B cell (primary cell): ENCODE data around the gene CPA5. TPM values are rescaled to one million over a fixed set of nuclear protein-coding genes. Genes with fewer than 3 reads are reported as not detected.

Experiments
- ATAC-seq: fragments of 200-7000 bp; cut with Tn5 transposase; one replicate; pipeline ENCODE4 v1.10.0; 2021; ENCODE audit warnings: low read depth, mild to moderate bottlenecking, moderate number of reproducible peaks, moderate library complexity
- CTCF ChIA-PET: fragments of 350-600 bp; sonication (Branson Sonifier 250); formaldehyde crosslinking; loops from one replicate; lab custom pipeline; 2021; ENCODE audit warnings: antibody characterized with exemption, inconsistent platforms; lab: Charles Lee
- POLR2A ChIA-PET: fragments of 350-600 bp; sonication (Branson Sonifier 250); formaldehyde crosslinking; loops from one replicate; lab custom pipeline; 2021; ENCODE audit warnings: antibody characterized with exemption; lab: Charles Lee
- DNase-seq: peaks from one replicate; pipeline ENCODE4 v3.0.0; 2013
- H2AFZ ChIP-seq: 2 replicates; pipeline ENCODE4 v1.6.1; 2012; ENCODE audit warnings: mild to moderate bottlenecking, low read depth, low read length; ENCODE audit not compliant: insufficient read depth, poor library complexity, severe bottlenecking
- H3K27ac ChIP-seq, 2 donors: 1 replicate in 1 of 2; 2 replicates in 1 of 2; pipeline ENCODE4 v1.5.1; 2012 to 2013; ENCODE audit warnings: low read length in 2 of 2, mild to moderate bottlenecking in 2 of 2, moderate library complexity in 1 of 2
- H3K27me3 ChIP-seq, 4 experiments: fragments of 200-600 bp in 1 of 4; sonication (generic) in 1 of 4; replicated peaks in 1 of 4; 1 replicate in 2 of 4; 2 replicates in 2 of 4; pipeline versions ENCODE4 v1.6.1 to v1.7.0; 2013 to 2016; ENCODE audit warnings: low read length in 3 of 4, mild to moderate bottlenecking in 2 of 4, mixed read lengths in 1 of 4, moderate library complexity in 1 of 4; ENCODE audit not compliant: insufficient read depth in 4 of 4, control insufficient read depth in 3 of 4; ENCODE audit errors: control extremely low read depth in 1 of 4
- H3K36me3 ChIP-seq, 2 experiments: replicated peaks in 1 of 2; 1 replicate in 1 of 2; 2 replicates in 1 of 2; pipeline versions ENCODE4 v1.6.1 to v1.7.1; 2013; ENCODE audit warnings: low read length in 1 of 2; ENCODE audit not compliant: insufficient read depth in 2 of 2, control insufficient read depth in 1 of 2; ENCODE audit errors: control extremely low read depth in 1 of 2, extremely low read depth in 1 of 2
- H3K4me1 ChIP-seq, 2 donors: fragments of 200-600 bp in 1 of 2; sonication (generic) in 1 of 2; 1 replicate in 1 of 2; 2 replicates in 1 of 2; pipeline versions ENCODE4 v1.5.1 to v1.6.1; 2013 to 2017; ENCODE audit warnings: low read length in 2 of 2; ENCODE audit not compliant: control insufficient read depth in 2 of 2, insufficient read depth in 2 of 2
- H3K4me2 ChIP-seq: replicated peaks from 2 replicates; pipeline ENCODE3; 2012; ENCODE audit warnings: mild to moderate bottlenecking, low read depth, low read length; ENCODE audit not compliant: poor library complexity, severe bottlenecking
- H3K4me3 ChIP-seq, 5 experiments: fragments of 200-600 bp in 1 of 5; sonication (generic) in 1 of 5; 1 replicate in 3 of 5; 2 replicates in 2 of 5; pipeline versions ENCODE4 v1.5.1 to v1.7.0; 2011 to 2016; ENCODE audit warnings: low read length in 4 of 5, mild to moderate bottlenecking in 4 of 5, low read depth in 2 of 5, control low read depth in 1 of 5, moderate library complexity in 1 of 5; ENCODE audit not compliant: insufficient read depth in 1 of 5; ENCODE audit errors: control extremely low read depth in 1 of 5, extremely low read depth in 1 of 5
- H3K79me2 ChIP-seq: fragments of 200-600 bp; sonication (generic); one replicate; pipeline ENCODE4 v1.6.0; 2016; ENCODE audit warnings: low read length; ENCODE audit not compliant: control insufficient read depth, insufficient read depth
- H3K9ac ChIP-seq: fragments of 200-600 bp; sonication (generic); 2 replicates; pipeline ENCODE4 v1.6.1; 2017; ENCODE audit warnings: mild to moderate bottlenecking, low read length, moderate library complexity
- H3K9me3 ChIP-seq, 3 donors: one replicate each; pipeline versions ENCODE4 v1.6.1 to v1.7.1; 2013; ENCODE audit warnings: low read length in 2 of 3; ENCODE audit not compliant: control insufficient read depth in 2 of 3, insufficient read depth in 1 of 3; ENCODE audit errors: control extremely low read depth in 1 of 3
- H4K20me1 ChIP-seq: 2 replicates; pipeline ENCODE4 v1.6.0; 2012; ENCODE audit warnings: mild to moderate bottlenecking, low read length; ENCODE audit not compliant: insufficient read depth, control insufficient read depth, poor library complexity, severe bottlenecking
- H3K27ac Mint-ChIP-seq: one replicate; pipeline ENCODE4 v1.8.0; 2021; ENCODE audit warnings: mixed read lengths
- H3K27me3 Mint-ChIP-seq: one replicate; pipeline ENCODE4 v1.8.0; 2021; ENCODE audit warnings: mixed read lengths
- H3K4me1 Mint-ChIP-seq: one replicate; pipeline ENCODE4 v1.8.0; 2021; ENCODE audit warnings: mixed read lengths
- H3K4me3 Mint-ChIP-seq: one replicate; pipeline ENCODE4 v1.8.0; 2021; ENCODE audit warnings: mixed read lengths
- H3K9me3 Mint-ChIP-seq: one replicate; pipeline ENCODE4 v1.8.0; 2022; ENCODE audit warnings: mixed read lengths; ENCODE audit not compliant: insufficient read depth
- EZH2 ChIP-seq: IDR thresholded peaks from 2 replicates; pipeline ENCODE4 v1.6.1; 2012; ENCODE audit warnings: borderline replicate concordance, low read depth, mild to moderate bottlenecking, moderate library complexity, low read length; ENCODE audit not compliant: insufficient read depth, poor library complexity, severe bottlenecking
- WGBS: methylation state at CpG from one replicate; pipeline ENCODE4 v1.1.5; 2013; ENCODE audit warnings: missing lambda C conversion rate; ENCODE audit not compliant: insufficient coverage; 5-methylcytosine and 5-hydroxymethylcytosine counted together
- intact Hi-C: fragments of 100-400 bp; cut with micrococcal nuclease; formaldehyde crosslinking; loops from one replicate; pipeline ENCODE4 v1.10.0; 2022
- polyA plus RNA-seq: library from polyadenylated mRNA; depleted of rRNA; stranded (reverse); fragments of >200 nt; gene quantifications from 2 replicates; pipeline ENCODE4 v1.2.3, GENCODE V29; 2012
- total RNA-seq, 2 donors: library from RNA; stranded (reverse); fragments of 120-200 nt in 1 of 2; gene quantifications; 1 replicate in 1 of 2; 2 replicates in 1 of 2; pipeline versions ENCODE4 v1.2.3 to v1.2.4, GENCODE V29; 2013 to 2022
- TF ChIP-seq, protein P1 (sequence below): fragments of 200-600 bp; IDR thresholded peaks from one replicate; pipeline ENCODE4 v1.8.0; 2022; ENCODE audit warnings: antibody characterized with exemption, mild to moderate bottlenecking

Gene CPA5
- total and polyA plus RNA-seq, 2 donors (not counting 1 experiment from before 2014, with no cell fraction given) = not detected

GRCh38 chr7:130337410-130337971, 7.1 kb upstream of the CPA5 start:
- WGBS = 90% methylated on average over 5 of the region's 6 CpGs

DNA sequence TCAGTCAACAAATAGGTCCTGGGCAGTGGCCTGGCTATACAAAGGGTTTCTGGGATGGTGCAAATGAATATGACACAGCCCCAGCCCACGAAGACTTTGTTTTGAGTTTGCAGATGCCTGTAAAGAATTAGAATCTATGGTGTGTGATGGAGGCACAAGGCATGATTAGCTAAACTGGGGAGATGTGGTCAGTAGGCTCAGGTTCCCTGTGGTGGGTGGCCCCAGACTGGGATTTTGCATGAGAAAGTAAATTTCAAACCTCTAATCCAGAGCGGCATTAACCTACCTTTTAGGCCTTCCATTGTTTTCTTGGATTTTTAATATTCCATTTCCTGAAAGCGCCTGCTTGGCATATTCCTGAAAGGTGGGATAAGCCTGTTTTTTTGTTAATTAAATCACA, 6.4 kb upstream of the CPA5 start:
- Histone ChIP-seq H3K4me1 (no peaks in the 10 kb centered on the region), H3K9me3 (peaks cover 0 to 5% (median 0%) of the 10 kb centered on the region in 3 donors), H3K27me3 (peaks cover 0 to 2% (median 0%) of the 10 kb centered on the region in 4 experiments), H3K4me2 (no peak overlapping the region), H3K36me3 (no peaks in the 10 kb centered on the region), H3K4me3 (no peak overlapping the region), H3K79me2 (no peaks in the 10 kb centered on the region), H3K9ac (no peak overlapping the region), H4K20me1 (no peaks in the 10 kb centered on the region), H2AFZ (no peak overlapping the region), H3K27ac (no peak overlapping the region)
- no peak for DNase-seq
- Mint-ChIP-seq H3K4me3 (no peak overlapping the region), H3K4me1 (no peaks in the 10 kb centered on the region), H3K27ac (no peak overlapping the region), H3K9me3 (no peaks in the 10 kb centered on the region), H3K27me3 (no peaks in the 10 kb centered on the region)
- no peak for ATAC-seq
- ChIA-PET POLR2A (no interaction called here), CTCF (interaction anchor here (0.9 kb wide), 1 partner anchor 10 kb away, joined by 3 read pairs; no protein-coding TSS in a partner anchor)
- intact Hi-C loops = no loop called here
- WGBS = 78% methylated on average over 1 of the region's 3 CpGs
- TF ChIP-seq, protein P1, sequence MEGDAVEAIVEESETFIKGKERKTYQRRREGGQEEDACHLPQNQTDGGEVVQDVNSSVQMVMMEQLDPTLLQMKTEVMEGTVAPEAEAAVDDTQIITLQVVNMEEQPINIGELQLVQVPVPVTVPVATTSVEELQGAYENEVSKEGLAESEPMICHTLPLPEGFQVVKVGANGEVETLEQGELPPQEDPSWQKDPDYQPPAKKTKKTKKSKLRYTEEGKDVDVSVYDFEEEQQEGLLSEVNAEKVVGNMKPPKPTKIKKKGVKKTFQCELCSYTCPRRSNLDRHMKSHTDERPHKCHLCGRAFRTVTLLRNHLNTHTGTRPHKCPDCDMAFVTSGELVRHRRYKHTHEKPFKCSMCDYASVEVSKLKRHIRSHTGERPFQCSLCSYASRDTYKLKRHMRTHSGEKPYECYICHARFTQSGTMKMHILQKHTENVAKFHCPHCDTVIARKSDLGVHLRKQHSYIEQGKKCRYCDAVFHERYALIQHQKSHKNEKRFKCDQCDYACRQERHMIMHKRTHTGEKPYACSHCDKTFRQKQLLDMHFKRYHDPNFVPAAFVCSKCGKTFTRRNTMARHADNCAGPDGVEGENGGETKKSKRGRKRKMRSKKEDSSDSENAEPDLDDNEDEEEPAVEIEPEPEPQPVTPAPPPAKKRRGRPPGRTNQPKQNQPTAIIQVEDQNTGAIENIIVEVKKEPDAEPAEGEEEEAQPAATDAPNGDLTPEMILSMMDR = no peak
- TF ChIP-seq EZH2 = no peak

More at GRCh38 chr7:130337410-130337971, 7.1 kb upstream of the CPA5 start:
- H3K9me3 Mint-ChIP-seq = no peaks in the 10 kb centered on the region
- TF ChIP-seq EZH2 = no peak
- TF ChIP-seq, protein P1 = no peak
- H3K79me2 ChIP-seq = no peaks in the 10 kb centered on the region
- CTCF ChIA-PET = interaction anchor here (0.9 kb wide), 1 partner anchor 9 kb away, joined by 3 read pairs; no protein-coding TSS in a partner anchor
- no peaks in the 10 kb centered on the region for H3K4me1 ChIP-seq
- no peak overlapping the region for H2AFZ ChIP-seq
- H3K27me3 ChIP-seq = peaks cover 0 to 2% (median 0%) of the 10 kb centered on the region in 4 experiments
- peaks cover 0 to 5% (median 0%) of the 10 kb centered on the region in 3 donors for H3K9me3 ChIP-seq
- no peaks in the 10 kb centered on the region for H3K36me3 ChIP-seq
- no peak overlapping the region for H3K9ac ChIP-seq
- no peaks in the 10 kb centered on the region for H3K27me3 Mint-ChIP-seq
- intact Hi-C loops = no loop called here
- no peak overlapping the region for H3K27ac Mint-ChIP-seq
- POLR2A ChIA-PET = no interaction called here
- no peak for DNase-seq
- no peaks in the 10 kb centered on the region for H4K20me1 ChIP-seq
- H3K4me3 Mint-ChIP-seq = no peak overlapping the region
- no peak for ATAC-seq
- H3K27ac ChIP-seq = no peak overlapping the region
- H3K4me3 ChIP-seq = no peak overlapping the region
- no peak overlapping the region for H3K4me2 ChIP-seq
- H3K4me1 Mint-ChIP-seq = no peaks in the 10 kb centered on the region
